HepG2 (cell line): ENCODE measurements around the gene HABP4. TPM values are rescaled to one million over a fixed set of nuclear protein-coding genes. Genes with fewer than 3 reads are reported as not detected.
A peak's percentile ranks its signal among the peaks of the same experiment; 100 is the strongest.

ENCODE experiments used
- ARID4A ChIP-seq: sonication (generic); formaldehyde crosslinking; IDR thresholded peaks from 2 replicates; pipeline ENCODE4 v1.5.0; 2020; ENCODE audit warnings: mild to moderate bottlenecking, missing genetic modification reagents, borderline replicate concordance
- CBFB ChIP-seq: sonication (generic); formaldehyde crosslinking; IDR thresholded peaks from 2 replicates; pipeline ENCODE4 v1.4.0; 2020; ENCODE audit warnings: missing genetic modification reagents
- ELF4 ChIP-seq: sonication (generic); formaldehyde crosslinking; IDR thresholded peaks from 2 replicates; pipeline ENCODE4 v1.5.0; 2020; ENCODE audit warnings: missing genetic modification reagents, mild to moderate bottlenecking, moderate library complexity, borderline replicate concordance
- FOXJ3 ChIP-seq: sonication (generic); formaldehyde crosslinking; IDR thresholded peaks from 2 replicates; pipeline ENCODE4 v1.4.0; 2020; ENCODE audit warnings: missing genetic modification reagents, mild to moderate bottlenecking, borderline replicate concordance
- GABPB1 ChIP-seq: IDR thresholded peaks from 2 replicates; pipeline ENCODE4 v1.6.1; 2016; ENCODE audit warnings: mild to moderate bottlenecking, missing genetic modification reagents, moderate library complexity, missing compliant biosample characterization
- GLI4 ChIP-seq: sonication (generic); formaldehyde crosslinking; IDR thresholded peaks from 2 replicates; pipeline ENCODE4 v1.5.1; 2020; ENCODE audit warnings: missing genetic modification reagents, mild to moderate bottlenecking, moderate library complexity, borderline replicate concordance
- HDAC2 ChIP-seq: sonication (generic); formaldehyde crosslinking; IDR thresholded peaks from 2 replicates; pipeline ENCODE4 v1.4.0; 2020; ENCODE audit warnings: missing genetic modification reagents
- ISL2 ChIP-seq: sonication (generic); formaldehyde crosslinking; IDR thresholded peaks from 2 replicates; pipeline ENCODE4 v1.5.0; 2020; ENCODE audit warnings: missing genetic modification reagents
- MAFK ChIP-seq, 2 experiments: IDR thresholded peaks in 1 of 2; conservative IDR thresholded peaks in 1 of 2; 2 replicates each; pipeline ENCODE4 v1.6.1; 2011; ENCODE audit warnings: improper control_type of control experiment in 2 of 2, low read length in 2 of 2
- TBX2 ChIP-seq: sonication (generic); formaldehyde crosslinking; IDR thresholded peaks from 2 replicates; pipeline ENCODE4 v1.5.0; 2020; ENCODE audit warnings: missing genetic modification reagents, mild to moderate bottlenecking, borderline replicate concordance
- YEATS2 ChIP-seq: sonication (generic); formaldehyde crosslinking; IDR thresholded peaks from 2 replicates; pipeline ENCODE4 v1.4.0; 2020; ENCODE audit warnings: missing genetic modification reagents, borderline replicate concordance
- ZKSCAN8 ChIP-seq: IDR thresholded peaks from 2 replicates; pipeline ENCODE4 v1.6.1; 2016; ENCODE audit warnings: borderline replicate concordance, missing genetic modification reagents, missing compliant biosample characterization
- ZNF230 ChIP-seq: sonication (generic); formaldehyde crosslinking; IDR thresholded peaks from 2 replicates; pipeline ENCODE4 v1.4.0; 2020; ENCODE audit warnings: mild to moderate bottlenecking, missing genetic modification reagents
- polyA plus RNA-seq, 8 experiments: library from polyadenylated mRNA; depleted of rRNA in 3 of 8; stranded (reverse) in 7 of 8; unstranded in 1 of 8; fragments of >200 nt; fragmentation: Illumina TruSeq in 4 of 8; extraction: Trizol in 4 of 8; gene quantifications; 2 replicates each; pipeline versions ENCODE4 v1.2.1 to v1.2.3, GENCODE V29; 2011 to 2016; ENCODE audit warnings: low read depth in 4 of 8, missing spikeins in 1 of 8, mixed read lengths in 1 of 8; ENCODE audit not compliant: insufficient read depth in 1 of 8
- total RNA-seq, 5 experiments: library from RNA; depleted of rRNA; stranded (reverse); fragments of >200 nt; fragmentation: Illumina TruSeq; extraction: Trizol; gene quantifications; 2 replicates each; pipeline ENCODE4 v1.2.3, GENCODE V29; 2016; ENCODE audit warnings: low read depth in 1 of 5
- TF ChIP-seq, protein P1 (sequence below): sonication (generic); formaldehyde crosslinking; IDR thresholded peaks from 2 replicates; pipeline ENCODE4 v1.4.0; 2020; ENCODE audit warnings: missing genetic modification reagents, borderline replicate concordance
- TF ChIP-seq, protein P2 (sequence below): sonication (generic); formaldehyde crosslinking; conservative IDR thresholded peaks from 2 replicates; pipeline ENCODE4 v1.4.0; 2020; ENCODE audit warnings: missing genetic modification reagents

The HABP4 gene
- total and polyA plus RNA-seq, 2 of the 13 experiments (the other 11 are each of a cell fraction or from before 2014, with no cell fraction given) = 14.3 to 26.6 TPM

DNA sequence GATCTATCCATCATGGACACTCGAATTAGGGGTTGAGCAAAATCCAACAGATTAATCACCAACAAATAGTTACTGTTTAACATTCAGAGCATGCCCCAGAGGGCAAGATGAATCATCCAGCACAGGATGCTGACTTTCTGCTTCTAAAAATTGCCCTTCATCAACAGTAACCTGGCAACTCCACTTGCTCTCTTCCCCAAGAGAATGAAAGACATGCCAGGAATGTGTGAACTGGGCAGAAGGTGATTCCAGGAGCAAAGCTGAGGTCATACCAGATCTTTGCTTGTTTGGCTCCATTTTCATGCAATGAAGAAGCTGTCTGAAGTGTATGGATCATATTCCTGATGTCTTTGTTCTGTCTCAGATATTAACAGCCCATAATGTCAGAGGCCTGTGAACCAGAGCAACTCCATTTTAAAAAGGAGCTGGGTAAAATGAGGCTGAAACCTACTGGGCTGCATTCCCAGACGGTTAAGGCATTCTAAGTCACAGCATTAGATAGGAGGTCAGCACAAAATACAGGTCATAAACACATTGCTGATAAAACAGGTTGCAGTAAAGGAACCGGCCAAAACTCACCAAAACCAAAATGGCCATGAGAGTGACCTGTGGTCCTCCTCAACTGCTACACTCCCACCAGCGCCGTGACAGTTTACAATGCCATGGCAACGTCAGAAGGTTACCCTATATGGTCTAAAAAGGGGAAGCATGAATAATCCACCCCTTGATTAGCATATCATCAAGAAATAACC lies 29.3 kb upstream of the HABP4 start (continued):
- peak; percentile 96 for TF ChIP-seq TBX2
- TF ChIP-seq ARID4A (CRISPR knock-in tag) = peak; percentile 61; the same call in 1 of the 2 replicates
- TF ChIP-seq CBFB (CRISPR knock-in tag) = no peak
- TF ChIP-seq ISL2 (CRISPR knock-in tag) = peak; percentile 59
- TF ChIP-seq, protein P1, sequence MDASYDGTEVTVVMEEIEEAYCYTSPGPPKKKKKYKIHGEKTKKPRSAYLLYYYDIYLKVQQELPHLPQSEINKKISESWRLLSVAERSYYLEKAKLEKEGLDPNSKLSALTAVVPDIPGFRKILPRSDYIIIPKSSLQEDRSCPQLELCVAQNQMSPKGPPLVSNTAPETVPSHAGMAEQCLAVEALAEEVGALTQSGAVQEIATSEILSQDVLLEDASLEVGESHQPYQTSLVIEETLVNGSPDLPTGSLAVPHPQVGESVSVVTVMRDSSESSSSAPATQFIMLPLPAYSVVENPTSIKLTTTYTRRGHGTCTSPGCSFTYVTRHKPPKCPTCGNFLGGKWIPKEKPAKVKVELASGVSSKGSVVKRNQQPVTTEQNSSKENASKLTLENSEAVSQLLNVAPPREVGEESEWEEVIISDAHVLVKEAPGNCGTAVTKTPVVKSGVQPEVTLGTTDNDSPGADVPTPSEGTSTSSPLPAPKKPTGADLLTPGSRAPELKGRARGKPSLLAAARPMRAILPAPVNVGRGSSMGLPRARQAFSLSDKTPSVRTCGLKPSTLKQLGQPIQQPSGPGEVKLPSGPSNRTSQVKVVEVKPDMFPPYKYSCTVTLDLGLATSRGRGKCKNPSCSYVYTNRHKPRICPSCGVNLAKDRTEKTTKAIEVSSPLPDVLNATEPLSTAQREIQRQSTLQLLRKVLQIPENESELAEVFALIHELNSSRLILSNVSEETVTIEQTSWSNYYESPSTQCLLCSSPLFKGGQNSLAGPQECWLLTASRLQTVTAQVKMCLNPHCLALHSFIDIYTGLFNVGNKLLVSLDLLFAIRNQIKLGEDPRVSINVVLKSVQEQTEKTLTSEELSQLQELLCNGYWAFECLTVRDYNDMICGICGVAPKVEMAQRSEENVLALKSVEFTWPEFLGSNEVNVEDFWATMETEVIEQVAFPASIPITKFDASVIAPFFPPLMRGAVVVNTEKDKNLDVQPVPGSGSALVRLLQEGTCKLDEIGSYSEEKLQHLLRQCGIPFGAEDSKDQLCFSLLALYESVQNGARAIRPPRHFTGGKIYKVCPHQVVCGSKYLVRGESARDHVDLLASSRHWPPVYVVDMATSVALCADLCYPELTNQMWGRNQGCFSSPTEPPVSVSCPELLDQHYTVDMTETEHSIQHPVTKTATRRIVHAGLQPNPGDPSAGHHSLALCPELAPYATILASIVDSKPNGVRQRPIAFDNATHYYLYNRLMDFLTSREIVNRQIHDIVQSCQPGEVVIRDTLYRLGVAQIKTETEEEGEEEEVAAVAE (CRISPR knock-in tag) = 0 out of 2 replicates have a peak, but pooled peaks have one; percentile 48
- TF ChIP-seq GLI4 (CRISPR knock-in tag) = no peak
- TF ChIP-seq FOXJ3 (CRISPR knock-in tag) = peak; percentile 67; the same call in 1 of the 2 replicates
- TF ChIP-seq YEATS2 = peak; percentile 17; the same call in 1 of the 2 replicates
- peak; percentile 37; the same call in 1 of the 2 replicates for TF ChIP-seq GABPB1
- TF ChIP-seq ZKSCAN8 = peak; percentile 72; the same call in 1 of the 2 replicates
- TF ChIP-seq HDAC2 (CRISPR knock-in tag) = peak; percentile 89
- TF ChIP-seq, protein P2, sequence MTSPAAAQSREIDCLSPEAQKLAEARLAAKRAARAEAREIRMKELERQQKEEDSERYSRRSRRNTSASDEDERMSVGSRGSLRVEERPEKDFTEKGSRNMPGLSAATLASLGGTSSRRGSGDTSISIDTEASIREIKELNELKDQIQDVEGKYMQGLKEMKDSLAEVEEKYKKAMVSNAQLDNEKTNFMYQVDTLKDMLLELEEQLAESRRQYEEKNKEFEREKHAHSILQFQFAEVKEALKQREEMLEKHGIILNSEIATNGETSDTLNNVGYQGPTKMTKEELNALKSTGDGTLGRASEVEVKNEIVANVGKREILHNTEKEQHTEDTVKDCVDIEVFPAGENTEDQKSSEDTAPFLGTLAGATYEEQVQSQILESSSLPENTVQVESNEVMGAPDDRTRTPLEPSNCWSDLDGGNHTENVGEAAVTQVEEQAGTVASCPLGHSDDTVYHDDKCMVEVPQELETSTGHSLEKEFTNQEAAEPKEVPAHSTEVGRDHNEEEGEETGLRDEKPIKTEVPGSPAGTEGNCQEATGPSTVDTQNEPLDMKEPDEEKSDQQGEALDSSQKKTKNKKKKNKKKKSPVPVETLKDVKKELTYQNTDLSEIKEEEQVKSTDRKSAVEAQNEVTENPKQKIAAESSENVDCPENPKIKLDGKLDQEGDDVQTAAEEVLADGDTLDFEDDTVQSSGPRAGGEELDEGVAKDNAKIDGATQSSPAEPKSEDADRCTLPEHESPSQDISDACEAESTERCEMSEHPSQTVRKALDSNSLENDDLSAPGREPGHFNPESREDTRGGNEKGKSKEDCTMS (CRISPR knock-in tag) = no peak
- TF ChIP-seq ZNF230 (CRISPR knock-in tag) = peak; percentile 52; the same call in 1 of the 2 replicates
- TF ChIP-seq ELF4 = 0 out of 2 replicates have a peak, but pooled peaks have one; percentile 9
- peak; percentile 68 to 75 for TF ChIP-seq MAFK (conservative IDR thresholded peaks at IDR 0.05 in 1 of 2, IDR thresholded peaks at IDR 0.05 in 1 of 2; ENCODE audit: low read length in 2 of 2)
